GM21825 (cell line): Measurements from ENCODE around the gene LXN.
A peak's percentile ranks its signal among the peaks of the same experiment; 100 is the strongest.

Experiments
- ATAC-seq: cut with Tn5 transposase; IDR thresholded peaks from one replicate; pipeline ENCODE4 v1.9.1; 2021; ENCODE audit warnings: mild to moderate bottlenecking, moderate library complexity; ENCODE audit not compliant: unreplicated experiment

Gene LXN

DNA sequence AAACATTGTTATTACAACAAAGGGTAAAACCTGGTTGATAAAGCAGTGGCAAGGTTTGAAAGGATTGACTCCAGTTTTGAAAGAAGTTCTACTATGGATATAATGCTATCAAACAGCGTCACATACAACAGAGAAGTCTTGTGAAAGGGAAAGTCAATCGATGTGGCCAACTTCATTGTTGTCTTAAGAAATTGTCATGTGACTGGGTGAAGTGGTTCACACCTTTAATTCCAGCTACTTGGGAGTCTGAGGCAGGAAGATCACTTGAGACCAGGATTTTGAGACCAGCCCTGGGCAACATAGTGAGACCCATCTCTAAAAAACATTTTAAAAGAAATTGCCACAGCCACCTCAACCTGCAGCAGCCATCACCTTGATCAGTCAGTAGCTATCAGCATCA, 6.2 kb upstream of the LXN start:
- ATAC-seq, result no peak

DNA sequence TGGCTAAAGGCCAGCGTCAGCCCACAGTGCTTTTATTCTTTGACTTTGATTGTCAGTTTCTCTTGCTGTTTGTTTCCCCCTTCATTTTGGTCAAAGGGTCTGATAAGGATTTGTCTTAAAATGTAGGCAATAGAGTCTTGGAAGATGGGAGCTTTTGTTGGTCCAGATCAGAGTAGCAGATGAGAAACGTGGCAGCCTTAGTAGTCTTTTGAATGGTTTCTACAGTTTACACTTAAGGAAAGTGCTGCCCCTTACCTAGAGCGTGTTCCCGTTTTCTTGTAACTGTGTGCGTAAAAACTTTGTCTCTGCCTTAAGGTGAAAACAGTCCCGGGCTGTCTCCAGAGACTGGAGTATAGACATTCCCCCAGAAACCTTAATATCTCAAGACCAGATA, 630 bp downstream of the LXN start:
- ATAC-seq, result no peak

DNA sequence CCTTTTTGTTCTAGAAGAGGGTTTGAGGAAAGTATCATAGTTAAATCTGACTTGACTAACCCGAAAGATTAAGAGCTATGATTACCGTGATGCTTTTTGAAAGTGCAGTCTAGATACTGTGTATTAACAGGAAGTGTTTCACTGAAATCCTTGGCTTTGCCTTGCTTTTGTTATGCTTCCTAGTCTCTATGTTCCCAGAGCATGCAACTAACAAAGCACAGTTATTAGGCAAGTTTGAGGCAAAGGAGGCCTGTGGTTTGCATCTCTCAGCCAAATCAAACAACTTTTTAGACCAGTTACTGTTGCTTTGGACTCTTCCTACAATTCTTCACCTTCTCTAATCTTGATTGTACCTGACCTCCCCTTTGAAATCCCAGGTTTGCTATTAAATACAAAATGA, 3.9 kb downstream of the LXN start:
- ATAC-seq, result no peak

DNA sequence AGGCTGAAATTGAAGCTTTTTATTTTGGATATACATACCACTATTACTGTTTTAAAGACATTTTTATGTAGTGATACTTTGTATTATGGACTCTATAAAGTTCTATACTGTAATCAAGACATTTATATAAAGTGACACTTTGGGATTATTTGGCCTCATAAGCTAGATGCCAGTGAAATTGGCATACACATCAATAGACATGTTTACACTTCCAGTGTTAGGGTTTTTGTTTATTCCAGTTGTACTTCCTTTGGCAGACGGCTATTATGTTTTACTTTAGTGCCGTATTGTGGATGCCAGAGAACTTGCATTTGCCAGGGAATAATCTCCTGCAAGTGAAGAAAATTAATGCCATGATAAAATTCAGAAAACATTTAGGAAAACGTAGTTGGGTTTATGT, 6.0 kb downstream of the LXN start:
- ATAC-seq, result no peak

DNA sequence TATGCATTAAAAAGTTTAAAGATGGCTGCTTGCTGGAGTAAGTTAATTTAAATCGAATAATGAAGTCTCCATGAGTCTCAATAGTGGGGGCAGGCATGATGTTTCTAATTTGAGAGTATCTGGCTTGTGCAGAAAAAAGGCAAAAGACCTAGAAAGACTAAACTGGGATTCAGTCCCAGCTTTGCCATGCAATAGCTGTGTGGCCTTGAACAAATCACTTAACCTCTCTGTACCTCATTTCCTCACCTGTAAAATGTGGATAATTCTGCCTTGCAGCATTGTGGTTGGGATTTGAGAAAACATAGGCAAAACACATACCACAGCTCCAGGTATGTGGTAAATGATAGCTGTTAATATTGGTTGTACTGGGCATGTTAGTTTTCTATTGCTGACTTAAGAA, 8.6 kb downstream of the LXN start:
- ATAC-seq, result no peak

DNA sequence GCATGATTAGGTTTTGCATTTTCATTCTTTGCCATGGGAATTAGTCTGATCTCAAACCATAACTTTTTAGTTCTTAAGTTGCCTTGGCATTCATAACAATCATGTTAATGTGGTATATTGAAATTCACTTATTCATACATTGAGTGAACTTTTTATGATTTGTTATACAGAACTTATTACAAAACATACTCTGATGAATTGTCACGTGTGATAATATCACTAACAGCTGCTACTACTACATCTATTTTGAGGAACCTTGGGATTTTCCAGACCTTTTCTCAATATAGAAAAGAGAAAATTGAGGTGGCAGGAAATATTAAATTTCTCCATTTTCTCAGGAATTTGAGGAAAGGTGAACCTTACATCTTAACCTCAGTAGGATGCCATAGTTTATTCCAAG, 9.2 kb downstream of the LXN start:
- ATAC-seq, result no peak

DNA sequence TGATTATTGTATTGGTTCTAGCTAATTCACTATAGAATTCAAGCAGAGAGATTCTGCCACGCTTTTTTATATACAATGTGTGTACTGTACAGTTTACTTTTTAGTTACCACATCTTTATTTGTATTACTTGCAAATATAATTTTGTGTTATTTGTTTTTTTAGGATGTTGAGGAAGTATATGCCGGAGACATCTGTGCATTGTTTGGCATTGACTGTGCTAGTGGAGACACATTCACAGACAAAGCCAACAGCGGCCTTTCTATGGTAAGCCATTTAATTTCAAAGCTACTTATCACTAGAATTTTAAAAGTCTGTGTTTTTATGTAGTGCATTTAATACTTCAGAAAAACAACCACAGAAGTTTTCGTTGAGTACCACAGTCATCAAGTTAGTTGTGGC, 11.7 kb downstream of the LXN start:
- no peak for ATAC-seq

DNA sequence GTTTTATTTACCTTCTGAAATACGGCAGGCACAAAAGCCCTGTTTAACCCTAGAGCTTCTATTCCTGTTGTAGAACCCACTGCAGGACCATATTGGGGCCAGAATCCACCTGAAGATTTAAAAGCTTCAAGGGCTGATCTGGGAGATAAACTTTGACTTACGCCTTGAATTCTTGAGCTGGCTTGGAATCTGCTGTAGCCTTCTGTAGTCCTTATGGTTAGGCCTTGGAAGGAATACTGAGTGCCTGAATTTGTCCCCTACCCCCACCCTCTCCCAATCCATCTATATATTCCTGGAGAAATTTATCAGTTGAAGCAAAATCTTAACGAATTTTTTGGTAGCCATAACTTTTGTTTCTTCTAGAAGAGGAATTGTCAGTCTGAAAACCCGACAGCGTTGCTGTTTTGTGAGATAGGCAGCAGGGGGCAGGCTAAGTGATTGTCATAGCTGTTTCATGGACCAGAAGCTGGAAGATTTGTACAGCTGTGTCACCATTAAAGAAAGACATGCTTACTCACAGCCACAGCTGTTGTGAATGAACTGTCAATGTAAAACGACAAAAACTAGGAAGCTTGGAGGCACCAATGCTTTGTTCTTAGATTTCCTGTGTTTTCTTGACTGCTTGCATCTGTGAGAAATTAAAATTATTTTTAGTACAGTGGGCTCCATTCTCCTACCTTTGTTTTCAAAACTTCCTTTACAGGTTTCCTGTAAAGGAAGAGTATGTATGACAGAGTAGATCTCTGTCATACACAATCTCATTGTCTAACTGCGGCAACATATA, 12.8 kb downstream of the LXN start:
- peak; percentile 94 for ATAC-seq

DNA sequence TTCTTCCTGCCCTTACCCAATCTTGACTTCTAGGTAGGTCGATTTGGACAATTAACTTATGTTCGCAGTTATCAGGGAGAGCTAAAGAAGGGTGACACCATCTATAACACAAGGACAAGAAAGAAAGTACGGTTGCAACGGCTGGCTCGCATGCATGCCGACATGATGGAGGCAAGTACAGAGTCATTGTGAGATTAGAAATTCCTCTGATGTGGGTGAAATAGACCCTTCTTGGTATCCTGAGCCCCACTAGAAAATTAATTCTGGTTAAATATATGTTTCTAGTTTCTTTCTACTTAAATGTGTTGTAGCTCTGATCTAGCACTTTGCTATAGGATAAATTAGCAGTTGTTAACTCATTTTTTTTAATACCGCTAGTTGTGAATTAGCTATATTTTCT, 13.6 kb downstream of the LXN start:
- ATAC-seq, result no peak

DNA sequence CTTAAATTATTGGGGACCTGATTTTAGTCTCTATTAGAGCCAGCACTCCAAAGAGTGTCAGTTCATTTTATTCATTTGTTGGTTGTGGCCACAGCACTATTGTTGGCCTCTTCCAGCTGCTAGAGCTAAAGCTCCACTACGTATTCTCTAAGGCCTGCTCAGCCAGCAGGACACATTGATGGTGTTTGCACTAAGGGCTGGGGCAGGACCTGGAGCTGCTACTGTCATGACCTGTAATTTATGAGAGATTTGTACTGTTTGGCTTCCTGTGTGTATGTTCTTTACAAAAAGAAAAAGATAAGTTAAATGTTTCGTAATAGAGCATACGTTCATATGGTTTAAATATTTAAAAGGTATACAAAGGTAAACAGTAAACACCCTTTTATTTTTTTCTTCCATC, 20.0 kb downstream of the LXN start:
- ATAC-seq, result no peak

DNA sequence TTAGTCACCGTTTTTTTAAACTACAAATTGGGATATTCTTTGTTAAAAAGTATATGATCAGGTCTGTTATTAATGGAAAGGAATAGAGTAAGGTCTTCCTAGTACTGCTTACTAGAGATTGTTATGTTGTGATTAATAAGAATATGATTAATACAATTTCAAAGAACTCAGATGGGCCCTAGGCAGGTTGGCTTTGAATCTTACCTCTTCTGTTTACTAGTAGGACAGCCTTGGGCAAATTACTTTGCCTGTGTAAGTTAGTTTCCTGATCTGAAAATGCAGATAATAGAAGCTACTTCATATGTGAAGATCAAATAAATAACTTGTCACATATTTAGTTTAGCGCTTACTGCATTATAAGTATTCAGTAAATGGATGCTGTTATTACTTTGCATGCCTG, 21.3 kb downstream of the LXN start:
- no peak for ATAC-seq

DNA sequence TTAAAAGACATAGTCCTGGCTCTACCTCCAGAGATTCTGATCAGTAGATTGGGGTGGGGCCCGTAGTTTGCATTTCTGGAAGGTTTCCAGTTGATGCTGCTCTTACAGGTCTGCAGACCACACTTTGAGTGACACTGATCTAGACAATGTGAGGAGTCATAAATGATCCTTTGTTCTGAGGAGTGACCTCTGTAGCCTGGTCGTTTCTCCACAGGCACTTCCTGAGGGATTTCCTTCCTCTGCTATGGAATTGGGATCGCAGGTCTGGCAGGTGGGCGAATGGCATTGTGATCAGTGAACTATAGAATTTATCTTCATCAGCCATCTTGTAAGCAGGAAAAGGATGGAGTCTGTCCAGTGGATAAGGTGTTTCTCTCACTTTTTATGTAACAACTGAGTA, 22.7 kb downstream of the LXN start:
- ATAC-seq, result no peak

DNA sequence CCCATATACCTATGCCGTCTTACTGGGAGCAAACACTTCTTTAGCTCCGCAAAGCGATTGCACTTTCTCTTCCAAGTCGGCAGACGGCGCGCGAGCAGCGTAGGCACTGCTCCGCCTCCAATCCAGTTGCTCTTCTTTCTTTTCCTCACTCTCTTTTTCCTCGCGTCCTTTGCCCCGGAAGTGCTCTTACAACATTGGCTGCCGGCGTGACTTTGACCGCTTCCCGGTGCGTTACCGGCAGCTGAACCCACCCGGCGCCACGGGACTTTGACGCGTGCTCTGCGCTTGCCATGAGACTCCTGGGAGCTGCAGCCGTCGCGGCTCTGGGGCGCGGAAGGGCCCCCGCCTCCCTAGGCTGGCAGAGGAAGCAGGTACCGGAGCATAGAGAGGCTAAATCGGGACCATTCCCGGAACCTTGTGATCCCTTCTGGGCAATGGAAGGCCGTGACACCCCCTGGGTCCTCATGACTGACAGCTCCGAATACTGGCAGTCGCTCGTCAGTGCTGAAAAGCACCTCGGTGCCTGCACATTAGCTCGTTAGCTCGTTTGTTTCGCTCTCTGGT, 28.0 kb downstream of the LXN start, which contains the start of gene GFM1:
GFM1 (plus strand) TSS at position 183 of the 564 bp plus-strand sequence; CDS start at position 291, 108 bp downstream.
- peak; percentile 99 for ATAC-seq

DNA sequence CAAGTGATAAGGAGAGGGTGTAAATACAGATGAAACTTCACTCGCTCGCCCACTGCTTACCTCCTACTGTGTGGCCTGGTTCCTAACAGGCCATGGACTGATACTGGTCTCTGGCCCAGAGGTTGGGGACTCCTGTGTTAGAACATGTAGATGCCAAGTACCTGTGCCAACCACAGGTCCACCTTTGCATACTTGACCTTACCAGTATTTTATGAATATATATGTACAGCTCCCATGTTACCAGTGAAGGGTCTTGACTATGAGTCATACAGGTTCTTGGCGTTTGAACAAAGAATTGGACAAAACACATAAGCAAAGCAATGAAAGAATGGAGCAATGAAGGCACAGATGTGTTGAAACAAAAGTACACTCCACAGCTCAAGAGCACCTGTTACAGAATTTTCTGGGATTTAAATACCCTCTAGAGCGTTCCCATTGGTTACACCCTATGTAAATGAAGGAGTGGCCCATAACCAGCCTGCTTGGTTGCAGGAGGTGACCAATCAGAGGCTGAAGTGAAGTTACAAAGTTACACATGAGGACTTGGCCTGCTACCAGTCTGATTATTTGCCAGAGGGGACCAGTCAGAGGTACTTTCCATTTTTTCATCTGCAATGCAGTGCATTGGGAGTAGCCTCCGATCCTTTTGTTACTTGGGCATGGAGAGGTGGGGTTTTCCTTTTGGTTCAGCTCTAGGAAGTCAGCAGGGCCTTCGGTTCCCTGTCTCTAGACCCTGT, 29.8 kb downstream of the LXN start:
- no peak for ATAC-seq

DNA sequence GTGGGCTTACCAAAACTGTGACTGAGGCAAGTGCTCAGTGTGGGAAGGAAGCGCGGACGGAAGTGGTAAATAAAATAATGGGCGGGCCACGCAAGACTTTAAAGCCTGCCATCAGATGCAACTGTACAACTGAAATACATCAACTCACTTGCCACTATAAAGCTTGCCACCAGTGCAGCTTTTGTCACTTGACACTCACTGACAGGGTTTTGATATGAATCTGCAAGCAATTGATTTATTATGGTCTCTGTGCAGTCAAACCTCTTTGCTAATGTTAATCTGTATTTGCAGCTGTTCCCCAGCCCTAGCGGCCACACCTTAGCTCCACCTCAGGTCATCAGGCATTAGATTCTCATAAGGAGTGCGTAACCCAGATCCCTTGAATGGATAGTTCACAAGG, 30.4 kb downstream of the LXN start:
- ATAC-seq, result no peak

DNA sequence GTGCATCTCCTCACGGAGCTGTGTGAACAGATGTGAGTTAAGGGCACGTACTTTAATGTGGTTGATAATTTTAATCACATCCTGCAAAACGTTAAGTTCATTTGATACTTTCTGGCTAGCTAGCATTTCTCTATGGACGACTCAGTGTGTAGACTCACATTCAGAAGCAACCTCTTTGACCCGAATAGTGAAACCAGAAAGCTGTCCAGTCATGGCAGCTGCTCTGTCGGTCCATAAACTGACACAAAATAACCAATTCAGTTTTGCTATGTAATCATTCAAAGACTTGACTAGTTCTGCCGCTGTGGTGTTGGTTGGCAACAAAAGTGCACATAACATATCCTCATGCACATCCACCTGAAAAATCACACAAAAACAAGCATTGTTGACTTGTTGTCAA, 31.8 kb downstream of the LXN start:
- ATAC-seq, result no peak

DNA sequence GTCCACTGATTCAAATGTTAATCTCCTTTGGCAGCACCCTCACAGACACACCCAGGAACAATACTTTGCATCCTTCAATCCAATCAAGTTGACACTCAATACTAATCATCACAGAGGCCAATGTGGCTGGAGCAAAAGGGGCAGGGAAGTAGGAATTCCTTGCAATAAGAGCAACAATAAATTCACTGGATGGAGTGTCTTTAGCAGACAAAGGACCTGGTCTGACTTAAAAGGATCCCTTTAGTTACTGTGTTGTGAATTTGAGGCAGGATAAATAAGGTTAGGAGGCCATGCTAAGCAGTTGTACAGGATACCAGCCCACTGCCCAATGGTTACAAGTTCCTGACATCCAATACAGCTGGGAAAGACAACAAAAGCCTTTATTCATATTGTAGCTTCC, 40.5 kb downstream of the LXN start:
- ATAC-seq, result no peak

DNA sequence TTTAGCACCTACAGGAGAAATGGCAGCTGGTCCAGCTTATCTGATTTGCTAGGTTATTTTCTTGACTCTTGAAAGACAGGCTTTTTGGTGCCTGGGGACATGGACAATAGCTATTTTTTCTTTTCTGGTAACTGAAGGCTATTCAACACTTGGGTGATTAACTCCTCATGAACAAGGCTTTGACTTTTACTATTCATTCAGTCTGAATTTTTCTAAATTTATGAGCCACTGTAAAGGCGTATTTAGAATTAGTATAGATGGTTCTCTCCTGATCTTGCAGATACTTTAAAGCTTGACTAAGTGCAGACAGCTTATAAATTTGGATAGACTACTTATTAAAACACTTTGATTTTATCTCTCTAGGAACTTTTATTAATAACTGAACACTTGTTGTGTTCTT, 46.6 kb downstream of the LXN start:
- no peak for ATAC-seq

DNA sequence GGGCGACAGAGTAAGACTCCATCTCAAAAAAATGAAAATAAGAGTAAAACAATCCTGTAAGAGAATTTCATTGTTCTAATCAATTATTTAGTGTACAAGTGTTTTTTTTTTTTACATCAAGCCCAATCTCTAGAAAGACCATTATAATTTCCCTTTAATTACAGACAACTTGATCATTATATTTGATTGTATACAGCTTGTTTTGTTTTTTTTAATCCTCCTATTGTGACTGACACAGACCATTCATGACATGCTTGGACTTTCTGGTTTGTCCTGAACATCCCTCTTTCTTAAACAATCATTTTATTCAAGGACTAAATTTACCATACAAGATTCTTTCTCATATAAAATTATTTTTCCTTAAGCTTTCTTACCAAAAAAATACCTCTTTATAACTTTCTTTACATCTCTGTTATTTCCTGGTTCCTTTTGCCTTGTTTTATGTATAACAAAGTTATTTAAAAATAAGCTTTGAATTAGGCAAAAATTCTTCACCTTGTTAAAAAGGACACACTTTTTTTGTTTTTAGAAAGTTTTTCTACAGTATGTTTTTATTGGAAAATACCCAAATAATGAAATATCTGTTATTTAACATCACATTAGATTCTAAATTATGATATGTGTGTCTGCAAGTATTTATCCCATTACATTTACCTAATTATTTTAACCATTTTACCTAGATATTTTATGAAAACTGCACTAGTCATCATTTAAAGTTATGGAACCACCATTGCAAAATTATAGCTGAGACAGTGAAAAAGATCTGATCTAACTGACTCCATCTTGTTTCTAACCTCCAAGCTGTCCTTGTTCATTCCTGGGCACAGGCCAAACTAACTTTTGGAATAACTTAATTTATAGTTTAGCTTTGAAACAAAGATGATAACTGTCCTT, 54.2 kb downstream of the LXN start:
- no peak for ATAC-seq
